Measurements from ENCODE around the gene STX18.

- TF ChIP-seq CTCF (IDR thresholded peaks at IDR 0.05 in 4 of 5, conservative IDR thresholded peaks at IDR 0.05 in 1 of 5) (no peak), POLR2A (IDR thresholded peaks at IDR 0.05) (no peak)
Observed at GRCh38 chr4:4384837-4385236, 157.0 kb downstream of the STX18 start.
